Measurements from ENCODE around the gene STBD1.
"Not testable (repeated sequence)": the region's sequence is repeated elsewhere in the genome, so short reads cannot be mapped to it uniquely, and the experiment has no call there.

STBD1 gene

DNA sequence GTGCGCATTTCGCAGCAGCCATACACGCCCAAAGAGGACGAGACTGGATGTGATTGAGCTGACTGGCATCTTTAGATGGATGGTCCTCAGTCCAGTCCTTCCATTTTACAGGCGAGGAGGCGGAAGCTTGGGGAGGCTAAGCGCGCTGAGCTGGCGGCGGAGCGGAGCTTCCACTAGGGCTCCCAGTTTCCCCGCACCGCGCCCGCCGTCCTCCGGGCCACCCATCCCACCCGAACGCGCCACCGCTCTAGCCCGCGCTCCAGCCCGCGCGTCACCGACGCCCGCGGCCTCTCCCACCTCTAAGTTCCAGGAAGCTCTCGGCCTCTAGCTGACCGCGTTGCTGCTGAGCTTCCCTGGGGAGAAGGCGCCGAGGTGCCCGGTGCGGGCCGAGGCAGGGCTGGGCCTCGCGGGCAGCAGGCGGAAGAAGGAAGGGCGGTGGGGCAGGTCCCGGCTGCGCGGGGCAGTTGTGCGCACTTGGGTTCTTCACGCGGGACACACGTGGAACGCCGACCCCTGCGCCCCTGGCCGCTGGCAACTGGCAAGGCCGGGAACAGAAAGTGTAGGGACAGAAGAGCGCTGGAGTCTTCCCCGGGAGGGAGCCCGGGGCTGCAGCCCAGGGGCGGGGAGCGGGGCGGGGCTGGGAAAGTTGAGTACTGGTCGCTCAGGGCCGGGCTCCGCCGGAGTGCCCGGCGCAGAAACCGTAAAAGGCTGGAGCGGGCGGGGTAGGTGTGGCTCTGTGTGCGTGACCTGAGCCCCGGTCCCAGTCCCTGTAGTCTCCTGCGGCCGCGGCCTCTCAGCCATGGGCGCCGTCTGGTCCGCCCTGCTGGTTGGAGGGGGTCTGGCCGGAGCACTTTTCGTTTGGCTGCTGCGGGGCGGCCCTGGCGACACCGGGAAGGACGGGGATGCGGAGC, at the start of gene STBD1:
Gene STBD1 (plus strand): TSS at position 763 of the 911 bp plus-strand sequence. CDS start 37 bp downstream, at position 800.
- no peak for DNase-seq (ENCODE audit: low read depth)

DNA sequence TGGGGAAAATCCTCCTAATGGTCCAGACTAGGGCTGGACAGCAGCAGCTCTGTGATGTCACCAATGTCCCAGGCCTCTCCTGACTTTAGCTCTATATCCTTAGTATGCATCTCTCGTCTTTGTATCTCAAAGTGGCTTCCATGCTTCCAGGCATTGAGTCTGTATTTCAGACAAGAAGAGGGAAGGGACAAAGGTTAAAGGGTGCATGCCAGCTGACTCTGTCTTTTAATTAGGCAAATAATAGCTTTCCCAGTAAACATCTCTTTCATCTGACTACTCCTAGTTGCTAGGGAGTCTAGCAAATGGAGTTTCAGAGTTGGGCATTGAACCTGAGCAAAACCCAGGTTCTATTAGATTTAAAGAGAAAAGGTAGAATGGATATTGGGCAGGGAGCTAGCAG, 49.6 kb upstream of the STBD1 start:
- no peak for DNase-seq (ENCODE audit: low read depth)

DNA sequence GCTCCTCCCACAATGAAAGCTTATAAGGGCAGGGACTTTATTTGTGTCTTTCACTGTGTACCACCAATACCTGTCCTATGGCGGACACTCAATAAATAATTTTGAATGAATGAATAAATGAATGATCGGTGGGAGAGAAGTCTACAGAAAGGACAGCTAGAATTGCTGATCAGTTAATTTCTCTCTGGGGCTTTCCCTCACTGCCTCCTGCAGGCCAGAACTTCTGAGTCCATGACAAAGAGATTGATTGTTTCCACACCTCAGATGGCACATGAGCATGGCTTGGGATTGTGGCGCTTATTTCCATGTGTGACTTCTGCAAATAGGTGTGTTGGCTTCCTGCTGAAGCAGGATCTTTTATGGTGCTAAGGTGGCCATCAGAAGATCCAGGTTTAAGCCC, 48.7 kb upstream of the STBD1 start:
- no peak for DNase-seq (ENCODE audit: low read depth)

DNA sequence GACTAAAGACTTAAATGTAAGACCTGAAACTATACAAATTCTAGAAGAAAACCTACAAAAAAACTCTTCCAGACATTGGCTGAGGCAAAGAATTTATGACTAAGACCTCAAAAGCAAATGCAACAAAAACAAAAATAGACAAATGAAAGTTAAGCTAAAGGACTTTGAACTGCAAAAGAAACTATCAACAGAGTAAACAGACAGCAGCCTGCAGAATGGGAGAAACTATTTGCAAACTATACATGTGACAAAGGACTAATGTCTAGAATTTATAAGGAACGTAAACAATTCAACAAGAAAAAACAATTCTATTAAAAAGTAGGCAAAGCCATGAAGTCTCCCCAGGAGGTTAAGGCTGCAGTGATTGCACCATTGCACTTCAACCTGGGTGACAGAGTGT, 46.0 kb upstream of the STBD1 start:
- no peak for DNase-seq (ENCODE audit: low read depth)

DNA sequence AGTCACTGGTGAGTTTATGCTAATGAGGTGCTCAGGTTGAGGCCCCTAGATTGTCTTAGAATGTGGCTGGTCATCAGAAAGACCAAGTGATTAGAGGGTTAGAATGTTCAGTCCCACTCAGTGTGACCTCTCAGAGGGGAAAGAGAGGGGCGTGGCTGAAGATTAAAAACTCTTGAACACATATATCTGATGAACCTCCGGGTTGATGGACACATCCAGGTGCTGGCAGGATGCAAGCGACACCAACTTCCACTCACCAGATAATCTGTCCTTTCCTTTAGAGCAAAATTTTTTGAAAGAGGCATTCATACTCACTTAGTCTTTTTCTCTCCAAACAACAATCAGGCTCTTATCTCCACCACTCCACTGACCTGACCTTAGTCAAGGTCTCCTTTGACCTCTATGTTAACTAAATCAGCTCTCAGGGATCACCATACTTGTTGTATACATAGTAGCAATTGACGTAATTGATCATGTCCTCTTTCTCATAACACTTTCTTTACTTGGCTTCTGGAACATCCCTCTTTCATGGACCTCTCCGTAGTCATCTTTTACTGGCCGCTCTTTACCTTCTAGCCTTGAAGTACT, 40.8 kb upstream of the STBD1 start:
- DNase-seq (ENCODE audit: low read depth), result no peak

DNA sequence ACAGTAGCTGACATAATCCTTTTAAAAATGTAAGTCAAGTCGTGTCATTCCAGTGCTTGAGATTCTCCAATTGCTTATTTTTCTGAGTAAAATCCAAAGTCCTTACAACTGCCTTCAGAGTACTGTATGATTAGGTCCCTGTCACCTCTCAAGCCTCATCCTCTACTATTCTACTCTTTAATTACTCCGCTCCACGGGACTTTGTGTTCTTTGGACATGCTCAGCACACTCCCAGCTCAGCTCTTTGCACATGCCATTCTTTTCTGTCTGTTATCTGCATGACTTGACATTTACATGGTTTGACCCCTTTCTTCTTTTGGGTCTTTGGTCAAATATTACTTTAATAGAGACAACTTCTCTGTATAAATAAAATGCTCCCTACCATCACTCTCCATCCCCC, 39.9 kb upstream of the STBD1 start:
- DNase-seq (ENCODE audit: low read depth), result no peak

DNA sequence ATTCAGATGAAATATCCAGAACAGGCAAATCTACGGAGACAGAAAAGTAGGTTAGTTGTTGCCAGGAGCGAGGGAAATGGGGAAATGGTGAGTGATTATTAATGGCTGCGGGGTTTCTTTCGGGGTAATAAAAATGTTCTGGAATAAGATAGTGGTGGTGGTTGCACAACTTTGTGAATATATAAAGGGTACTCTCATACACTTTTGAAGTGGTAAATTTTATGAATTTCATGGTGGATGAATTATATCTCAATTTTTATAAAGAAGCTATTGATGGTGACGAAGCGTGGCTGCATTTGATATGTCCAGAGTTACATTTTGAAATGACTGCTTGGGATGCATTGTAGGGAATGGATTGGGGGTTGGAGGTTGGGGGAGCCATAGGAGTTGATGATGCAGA, 38.7 kb upstream of the STBD1 start:
- DNase-seq (ENCODE audit: low read depth), result no peak

DNA sequence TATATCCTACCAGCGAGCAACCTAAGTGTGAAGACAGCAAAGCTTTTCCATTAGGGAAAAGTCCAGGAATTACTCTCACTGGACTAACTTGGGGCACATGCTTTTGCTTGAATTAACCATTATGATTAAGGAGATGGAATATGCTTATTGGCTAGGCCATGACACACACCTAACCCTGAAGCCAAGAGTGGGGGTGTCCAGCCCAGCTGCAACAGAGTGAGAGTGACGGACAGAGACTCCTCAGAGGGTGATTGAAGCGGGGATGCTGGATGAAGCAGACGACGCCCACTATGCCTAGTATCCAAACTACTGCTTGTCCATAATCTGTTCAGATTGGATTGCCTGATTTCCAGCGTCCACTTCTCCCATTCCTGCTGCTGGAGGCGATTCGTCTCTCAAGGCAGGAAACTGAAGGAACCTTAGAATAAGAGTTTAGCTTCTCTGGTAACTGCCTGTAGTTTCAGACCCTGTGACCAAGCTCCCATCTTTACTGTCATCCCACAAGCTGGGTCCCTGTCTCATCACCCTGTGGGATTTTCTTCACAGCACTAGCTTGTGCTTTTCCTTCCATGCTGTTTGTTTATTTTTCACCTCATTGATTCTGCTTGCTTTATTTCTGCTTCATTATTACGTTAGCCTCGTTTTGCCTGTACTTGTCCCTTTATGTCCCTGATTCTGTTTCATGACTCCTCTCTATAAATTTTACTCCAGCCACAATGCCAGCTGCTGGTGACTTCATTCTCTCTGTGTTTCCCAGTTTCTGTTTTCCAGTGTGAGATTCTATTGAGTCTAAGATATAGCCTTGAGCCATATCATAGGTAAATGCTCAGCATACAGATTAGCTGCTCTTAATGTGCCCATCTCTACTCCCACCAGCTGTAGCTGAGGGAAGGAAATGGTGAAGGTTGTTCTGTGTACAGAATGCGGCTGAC, 36.0 kb upstream of the STBD1 start:
- no peak for DNase-seq (ENCODE audit: low read depth)

DNA sequence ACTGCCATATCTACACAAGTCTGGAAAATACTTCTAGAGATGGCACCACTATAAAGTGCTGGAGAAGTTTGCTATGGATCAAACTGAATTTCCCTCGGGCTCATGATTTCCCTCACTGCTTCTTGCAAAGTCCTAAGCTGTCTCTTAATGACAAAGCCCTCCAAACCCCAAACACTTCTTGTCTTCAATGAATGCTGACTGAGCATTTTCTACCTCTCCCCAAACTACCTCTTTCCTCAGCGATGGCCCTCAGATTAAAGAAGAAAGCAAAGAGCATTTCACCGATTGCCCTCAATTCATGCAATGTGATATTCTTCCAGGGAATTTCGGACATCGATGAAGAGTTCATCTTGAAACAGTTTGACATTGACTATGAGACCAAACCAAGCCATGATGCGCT, 35.3 kb upstream of the STBD1 start:
- DNase-seq (ENCODE audit: low read depth), result no peak

DNA sequence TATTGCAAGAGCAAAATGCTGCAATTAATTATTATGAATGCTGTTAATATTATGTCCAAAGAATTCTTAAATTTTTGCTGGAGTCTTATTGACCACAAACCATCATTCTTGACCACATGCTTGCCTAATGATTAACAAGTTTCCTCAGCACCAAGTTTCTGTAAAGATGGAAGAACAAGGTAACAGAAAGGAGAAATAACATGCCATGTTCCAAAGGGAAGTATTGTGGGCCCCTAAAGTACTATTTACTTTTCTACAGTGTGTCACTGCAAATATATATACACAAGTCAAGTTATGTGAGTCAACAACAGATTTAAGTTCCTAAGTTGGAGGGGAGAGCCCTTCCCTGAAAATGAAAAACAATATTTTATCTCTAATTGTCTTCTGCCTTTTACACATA, 34.5 kb upstream of the STBD1 start:
- DNase-seq (ENCODE audit: low read depth), result no peak

DNA sequence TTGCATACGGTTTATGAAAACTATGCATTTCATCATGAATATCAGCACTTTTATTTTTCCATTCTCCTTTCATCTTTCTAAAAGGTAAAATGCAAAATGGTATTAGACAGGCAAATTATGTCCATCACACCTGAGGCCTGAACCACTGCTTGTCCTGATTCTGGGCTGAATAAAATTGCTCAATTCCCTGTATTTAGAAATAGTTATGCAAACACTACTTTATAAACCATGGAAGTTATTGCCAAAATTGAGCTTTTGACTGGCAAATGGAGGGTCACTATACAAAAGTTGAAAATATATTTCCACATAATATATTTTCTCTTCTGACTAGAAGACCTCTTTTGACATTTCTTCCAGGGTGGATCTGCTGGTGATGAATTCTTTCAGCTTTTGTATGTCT, 34.0 kb upstream of the STBD1 start:
- DNase-seq (ENCODE audit: low read depth), result no peak

DNA sequence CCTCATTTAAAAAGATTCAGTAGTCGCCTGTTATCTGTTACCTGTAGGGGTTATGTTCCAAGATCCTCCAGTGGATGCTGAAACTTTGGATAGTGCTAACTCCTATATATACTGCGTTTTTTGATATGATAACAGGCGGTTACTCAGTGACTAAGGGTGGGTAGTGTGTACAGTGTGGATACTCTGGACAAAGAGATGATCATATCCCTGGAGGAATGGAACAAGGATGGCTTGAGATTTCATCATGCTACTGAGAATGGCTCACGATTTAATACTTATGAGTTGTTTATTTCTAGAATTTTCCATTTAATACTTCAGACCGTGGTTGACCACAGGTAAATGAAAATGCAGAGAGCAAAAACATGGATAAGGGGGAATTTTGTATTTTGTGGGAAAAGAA, 33.5 kb upstream of the STBD1 start:
- no peak for DNase-seq (ENCODE audit: low read depth)

DNA sequence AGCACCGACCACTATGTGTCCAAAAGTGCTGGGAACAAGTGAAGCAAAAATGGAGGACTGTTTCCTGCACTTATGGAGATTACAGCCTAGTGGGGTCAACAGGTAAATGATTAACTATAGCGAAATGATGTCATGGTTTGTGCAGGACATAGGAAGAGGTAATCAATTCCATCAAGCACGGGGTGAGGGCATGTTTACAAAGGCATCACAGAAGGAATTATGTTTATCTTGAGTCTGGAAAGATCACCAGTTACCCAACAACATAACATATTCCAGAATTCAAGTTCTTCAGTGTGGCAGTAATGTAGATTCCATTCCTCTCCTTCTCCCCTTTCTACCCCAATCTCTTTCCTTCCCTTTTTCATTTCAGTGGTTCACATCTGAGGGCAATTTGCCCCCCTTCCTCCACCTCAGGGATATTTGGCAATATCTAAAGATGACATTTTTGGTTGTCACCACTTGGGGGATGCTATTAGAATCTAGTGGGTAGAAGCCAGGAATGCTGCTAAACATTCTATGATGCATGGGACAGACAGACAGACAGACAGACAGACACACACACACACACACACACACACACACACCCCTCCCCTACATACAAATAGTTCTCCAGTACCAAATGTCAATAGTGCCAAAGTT, 30.9 kb upstream of the STBD1 start:
- DNase-seq (ENCODE audit: low read depth), result no peak

DNA sequence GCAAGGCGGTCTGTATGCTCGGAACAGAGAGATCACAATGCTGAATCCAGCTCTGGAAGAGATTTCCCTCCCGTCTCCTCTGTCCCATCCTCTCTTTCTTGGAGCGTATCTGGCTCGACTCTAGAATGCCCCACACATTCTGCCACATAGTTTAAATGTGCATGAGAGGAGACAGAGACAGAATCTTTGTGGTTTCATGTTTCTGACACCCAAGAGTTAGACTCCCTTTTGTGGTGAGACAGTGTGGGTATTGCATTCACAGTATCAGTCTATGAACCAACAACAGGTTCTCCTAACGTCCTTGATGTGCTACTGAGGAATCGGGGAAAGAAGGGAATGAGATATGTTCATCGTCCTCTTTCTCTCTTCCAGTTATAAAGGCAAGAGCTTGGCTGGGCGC, 29.7 kb upstream of the STBD1 start:
- DNase-seq (ENCODE audit: low read depth), result no peak

DNA sequence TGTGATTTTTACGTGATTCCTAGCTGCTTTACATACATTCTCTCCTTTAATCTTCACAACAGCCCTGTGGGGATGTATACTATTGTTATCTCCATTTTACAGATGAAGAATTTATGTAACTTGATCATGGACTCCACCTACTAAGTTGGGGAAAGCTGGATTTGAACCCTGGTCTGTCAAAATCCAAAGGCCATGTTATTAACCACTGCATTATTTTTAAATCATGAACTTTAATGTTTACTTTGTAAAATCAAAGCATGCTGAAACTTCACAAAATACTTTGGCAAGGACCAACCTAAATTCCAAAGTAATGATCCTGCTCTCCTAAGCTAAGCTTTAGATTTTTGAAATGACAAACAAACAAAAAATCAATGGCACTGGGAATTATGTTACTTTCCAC, 28.9 kb upstream of the STBD1 start:
- no peak for DNase-seq (ENCODE audit: low read depth)

DNA sequence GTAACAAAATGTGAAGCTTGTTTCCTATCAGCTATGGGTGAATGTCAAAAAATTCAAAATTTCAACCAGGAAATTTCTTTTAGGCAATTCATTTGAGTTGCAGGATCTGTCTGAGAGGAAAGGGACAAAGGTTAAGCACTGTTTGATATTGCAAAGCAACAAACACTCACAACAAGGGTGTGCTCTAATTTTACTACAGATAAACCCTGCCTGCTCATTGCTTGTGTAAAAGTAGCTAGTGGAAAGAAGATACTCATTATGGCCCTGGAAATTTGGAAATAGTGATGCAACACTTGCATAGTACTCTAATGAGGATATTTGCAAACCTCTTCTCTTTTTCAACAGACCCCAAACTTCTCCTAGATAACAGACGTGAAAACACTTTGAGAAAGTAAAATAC, 27.9 kb upstream of the STBD1 start:
- no peak for DNase-seq (ENCODE audit: low read depth)

DNA sequence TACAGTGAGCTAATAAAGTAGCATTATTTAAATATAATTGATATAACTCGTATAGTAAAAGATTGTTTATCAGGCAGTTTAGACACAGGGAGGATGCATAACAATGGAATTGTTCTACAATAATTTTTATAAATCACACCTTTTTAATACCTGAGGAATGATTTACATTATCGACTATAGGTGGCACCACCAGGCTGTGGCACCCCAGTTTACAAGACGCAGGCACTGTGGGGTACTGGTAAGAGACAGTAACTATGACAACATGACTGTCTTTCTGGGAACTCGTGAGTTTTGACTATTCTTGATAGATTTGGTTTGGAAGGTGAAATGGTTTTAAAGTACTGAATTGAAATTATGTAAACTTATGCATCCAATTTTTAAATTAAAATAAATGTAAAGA, 27.1 kb upstream of the STBD1 start:
- DNase-seq (ENCODE audit: low read depth), result no peak

DNA sequence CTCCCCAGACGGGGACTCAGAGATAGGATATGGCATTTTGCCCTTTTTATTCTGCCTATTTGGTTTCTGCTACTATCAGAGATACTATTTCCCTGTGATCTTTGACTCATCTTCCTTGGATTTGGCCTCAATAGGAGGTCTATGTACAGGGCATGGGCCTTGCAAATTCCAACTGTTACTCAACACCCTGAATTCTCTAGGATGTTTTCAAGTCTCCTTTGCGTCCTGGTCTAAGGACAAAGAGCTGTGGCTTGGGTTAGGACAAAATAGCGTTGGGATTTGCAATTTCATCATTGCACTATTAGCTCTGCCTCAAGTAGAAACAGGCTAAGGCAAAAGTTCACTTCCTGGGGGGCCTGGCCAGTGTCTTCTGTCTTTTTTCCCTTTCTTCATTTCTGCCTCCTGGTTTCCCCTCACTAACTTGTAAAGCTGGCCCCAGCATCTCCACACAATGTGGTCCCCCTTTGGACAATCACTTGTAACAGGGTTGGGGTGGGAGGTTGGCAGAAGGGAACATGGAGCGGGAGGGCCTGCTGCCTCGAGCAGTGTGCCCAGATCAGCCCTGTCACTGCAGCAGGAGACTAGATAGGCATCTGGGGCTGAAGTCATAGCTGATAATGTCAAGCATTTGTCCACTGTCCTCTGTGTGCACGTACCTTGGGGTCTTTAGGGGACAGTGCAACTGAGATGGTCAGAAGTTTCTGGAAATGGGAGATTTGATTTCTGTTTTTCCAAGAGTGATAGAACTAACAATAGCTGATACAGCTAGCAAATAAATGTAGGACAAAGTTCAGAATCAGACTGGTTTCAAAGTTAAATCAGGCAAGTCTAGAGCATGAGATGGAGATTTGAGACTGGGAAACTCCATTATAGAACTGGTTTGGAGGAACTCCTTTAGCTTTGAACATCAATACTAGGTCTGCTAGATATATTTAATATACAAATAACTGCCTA, 25.8 kb upstream of the STBD1 start:
- DNase-seq (ENCODE audit: low read depth), result no peak

DNA sequence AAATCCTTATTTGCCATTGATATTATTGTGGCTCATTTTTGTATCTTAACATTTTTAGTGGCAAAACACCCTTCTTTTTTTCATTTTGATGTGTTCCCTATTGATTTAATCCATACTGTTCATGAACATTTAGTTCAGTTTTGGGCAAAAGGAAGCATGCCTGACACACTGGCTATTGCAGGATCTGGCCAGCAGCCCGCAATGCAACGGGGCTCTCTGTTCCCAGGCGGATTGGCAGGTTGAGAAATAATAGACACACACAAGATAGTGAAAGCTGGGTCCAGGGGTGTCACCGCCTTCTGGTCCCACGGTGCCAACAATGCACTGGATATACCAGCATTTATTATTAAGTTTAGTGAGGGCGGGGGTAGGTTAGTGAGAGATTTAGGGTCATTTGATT, 24.9 kb upstream of the STBD1 start:
- DNase-seq (ENCODE audit: low read depth), result not testable (repeated sequence)

DNA sequence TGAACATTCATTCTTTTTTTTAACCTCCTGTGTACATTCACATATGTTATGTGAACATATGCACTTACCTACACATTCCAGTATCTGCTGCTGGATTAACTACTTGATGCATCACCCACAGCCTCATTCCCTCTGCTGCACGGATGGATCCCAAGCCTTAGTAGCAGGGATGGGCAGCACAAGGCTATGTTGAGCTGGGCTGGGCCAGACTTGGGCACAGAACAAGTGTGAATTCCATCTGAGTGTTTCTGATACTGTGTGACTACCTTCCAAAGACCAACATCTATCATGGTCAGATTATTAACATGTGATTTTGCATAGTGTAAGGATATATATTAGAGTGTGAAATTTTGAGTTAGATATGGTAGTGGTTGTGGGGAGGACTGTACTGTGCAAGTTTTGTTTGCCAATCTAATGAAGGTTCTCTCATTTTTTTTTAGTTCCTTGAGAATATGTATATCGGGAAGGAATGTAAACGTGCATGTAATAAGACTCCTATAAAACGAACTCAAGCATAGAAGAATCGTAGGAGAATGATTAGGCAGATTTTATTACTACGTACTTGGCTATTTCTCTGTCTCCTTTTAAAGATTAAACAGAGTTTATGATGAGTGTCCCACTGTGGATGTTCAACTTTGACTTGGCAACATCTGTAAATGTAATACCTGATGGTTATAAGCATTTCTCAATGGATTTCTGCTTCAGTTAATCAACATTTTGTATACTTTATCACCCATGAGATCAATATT, 23.4 kb upstream of the STBD1 start:
- no peak for DNase-seq (ENCODE audit: low read depth)

Data from stimulated activated CD4-positive, alpha-beta T cell treated with anti-CD3 and anti-CD28 coated beads, Interleukin-2, amount 100 ng/mL, for 4 hours (primary cell).